Fibroblast of lung (primary cell): ENCODE data around the gene TSEN2. TPM values are rescaled to one million over a fixed set of nuclear protein-coding genes. Genes with fewer than 3 reads are reported as not detected.

Experiments used
- DNase-seq, 2 donors: peaks; one replicate each; pipeline versions ENCODE4 v3.0.0 to v3.0.0-alpha.2; 2010; ENCODE audit warnings: low read depth in 2 of 2
- H2AFZ ChIP-seq: 2 replicates; pipeline ENCODE4 v1.5.1; 2012; ENCODE audit warnings: low read length, control low read depth, inconsistent platforms
- H3K27ac ChIP-seq: 2 replicates; pipeline ENCODE4 v1.5.1; 2011; ENCODE audit warnings: low read length, control low read depth; ENCODE audit not compliant: insufficient read depth
- H3K27me3 ChIP-seq: 2 replicates; pipeline ENCODE4 v1.5.1; 2011; ENCODE audit warnings: mild to moderate bottlenecking, low read length; ENCODE audit not compliant: control insufficient read depth, insufficient read depth
- H3K36me3 ChIP-seq: 2 replicates; pipeline ENCODE4 v1.5.1; 2011; ENCODE audit warnings: low read length; ENCODE audit not compliant: control insufficient read depth, insufficient read depth
- H3K4me1 ChIP-seq: 2 replicates; pipeline ENCODE4 v1.5.1; 2011; ENCODE audit warnings: low read length; ENCODE audit not compliant: control insufficient read depth, insufficient read depth; ENCODE audit errors: extremely low read depth
- H3K4me2 ChIP-seq: 2 replicates; pipeline ENCODE4 v1.5.1; 2011; ENCODE audit warnings: low read length, control low read depth; ENCODE audit not compliant: insufficient read depth; ENCODE audit errors: extremely low read depth
- H3K4me3 ChIP-seq, 4 experiments: fragments of 200-600 bp in 1 of 4; sonication (generic) in 1 of 4; replicated peaks in 1 of 4; 2 replicates each; pipeline ENCODE4 v1.5.1; 2011 to 2016; ENCODE audit warnings: low read length in 4 of 4, low read depth in 3 of 4, mild to moderate bottlenecking in 3 of 4, control low read depth in 2 of 4, inconsistent platforms in 1 of 4, mixed read lengths in 1 of 4; ENCODE audit not compliant: insufficient read depth in 1 of 4; ENCODE audit errors: control extremely low read depth in 1 of 4
- H3K79me2 ChIP-seq: 2 replicates; pipeline ENCODE4 v1.5.1; 2012; ENCODE audit warnings: mild to moderate bottlenecking, low read length, inconsistent platforms; ENCODE audit not compliant: control insufficient read depth, insufficient read depth
- H3K9ac ChIP-seq: 2 replicates; pipeline ENCODE4 v1.5.1; 2011; ENCODE audit warnings: mild to moderate bottlenecking, low read length, control low read depth; ENCODE audit not compliant: insufficient read depth
- H3K9me3 ChIP-seq: 2 replicates; pipeline ENCODE4 v1.5.1; 2012; ENCODE audit warnings: low read depth, low read length; ENCODE audit not compliant: control insufficient read depth, insufficient read depth
- H4K20me1 ChIP-seq: 2 replicates; pipeline ENCODE4 v1.5.1; 2011; ENCODE audit warnings: low read length; ENCODE audit not compliant: control insufficient read depth, insufficient read depth; ENCODE audit errors: extremely low read depth
- CTCF ChIP-seq, 2 donors: IDR thresholded peaks in 1 of 2; conservative IDR thresholded peaks in 1 of 2; 1 replicate in 1 of 2; 2 replicates in 1 of 2; pipeline ENCODE4 v1.5.1; 2011 to 2012; ENCODE audit warnings: low read length in 2 of 2, control low read depth in 1 of 2, inconsistent platforms in 1 of 2, low read depth in 1 of 2, mild to moderate bottlenecking in 1 of 2
- EZH2 ChIP-seq: IDR thresholded peaks from 2 replicates; pipeline ENCODE4 v1.5.1; 2012; ENCODE audit warnings: low read length, control low read depth, mild to moderate bottlenecking; ENCODE audit errors: missing control alignments
- polyA plus RNA-seq, 2 donors: library from polyadenylated mRNA; depleted of rRNA in 1 of 2; stranded (reverse) in 1 of 2; unstranded in 1 of 2; fragments of >200 nt; gene quantifications; 2 replicates each; pipeline ENCODE4 v1.2.1, GENCODE V29; 2011 to 2012; ENCODE audit warnings: missing spikeins in 1 of 2
- total RNA-seq: library from RNA; depleted of rRNA; stranded (reverse); fragments of >200 nt; gene quantifications from 2 replicates; pipeline ENCODE4 v1.2.1, GENCODE V29; 2014

The TSEN2 gene
- total and polyA plus RNA-seq, 2 donors (not counting 1 experiment from before 2014, with no cell fraction given): 9.8 to 14.4 TPM

GRCh38 chr3:12444582-12445471 is 39.5 kb upstream of the TSEN2 start:
- Histone ChIP-seq H3K36me3 (no peaks in the 10 kb centered on the region), H3K27ac (no peak overlapping the region), H3K4me3 (no peak overlapping the region), H4K20me1 (no peaks in the 10 kb centered on the region), H3K79me2 (no peaks in the 10 kb centered on the region), H3K9me3 (no peaks in the 10 kb centered on the region), H3K9ac (no peak overlapping the region), H3K27me3 (no peaks in the 10 kb centered on the region), H3K4me1 (peaks cover 10% of the 10 kb centered on the region), H3K4me2 (no peak overlapping the region), H2AFZ (no peak overlapping the region)
- no peak for TF ChIP-seq CTCF (conservative IDR thresholded peaks at IDR 0.05 in 1 of 2, IDR thresholded peaks at IDR 0.05 in 1 of 2; ENCODE audit: low read depth in 1 of 2, low read length in 2 of 2)
- TF ChIP-seq EZH2: no peak
- peak in 1 of 2 donors; percentile 53 for DNase-seq

- DNase-seq: no peak
- Histone ChIP-seq H3K4me1 (peaks cover 7% of the 10 kb centered on the region), H3K4me3 (no peak overlapping the region), H2AFZ (no peak overlapping the region), H3K4me2 (no peak overlapping the region), H3K79me2 (no peaks in the 10 kb centered on the region), H3K9me3 (no peaks in the 10 kb centered on the region), H4K20me1 (no peaks in the 10 kb centered on the region), H3K9ac (no peak overlapping the region), H3K27me3 (no peaks in the 10 kb centered on the region), H3K27ac (no peak overlapping the region), H3K36me3 (no peaks in the 10 kb centered on the region)
- TF ChIP-seq EZH2: no peak
- TF ChIP-seq CTCF (conservative IDR thresholded peaks at IDR 0.05 in 1 of 2, IDR thresholded peaks at IDR 0.05 in 1 of 2; ENCODE audit: low read depth in 1 of 2, low read length in 2 of 2): no peak
Measured at GRCh38 chr3:12445523-12446240, 38.6 kb upstream of the TSEN2 start.

DNA sequence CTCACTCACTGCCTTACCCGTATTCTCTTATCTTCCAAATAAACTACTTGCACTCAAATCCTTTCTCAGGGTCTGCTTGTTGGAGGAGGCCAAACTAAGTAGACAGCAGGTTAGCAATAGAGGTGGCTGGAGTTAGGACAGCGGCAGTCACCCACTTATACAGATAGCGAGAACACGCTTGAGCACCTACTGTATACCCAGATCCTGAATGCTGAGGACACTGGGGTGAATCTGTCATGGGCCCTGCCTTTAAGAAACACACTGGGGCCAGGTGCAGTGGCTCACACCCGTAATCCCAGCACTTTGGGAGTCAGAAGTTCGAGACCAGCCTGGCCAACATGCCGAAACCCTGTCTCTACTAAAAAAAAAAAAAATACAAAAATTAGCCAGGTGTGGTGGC is 38.0 kb upstream of the TSEN2 start:
- Histone ChIP-seq H3K9me3 (no peaks in the 10 kb centered on the region), H3K9ac (no peak overlapping the region), H2AFZ (no peak overlapping the region), H3K36me3 (no peaks in the 10 kb centered on the region), H3K4me2 (no peak overlapping the region), H3K4me1 (peaks cover 3% of the 10 kb centered on the region), H3K4me3 (no peak overlapping the region), H3K27me3 (no peaks in the 10 kb centered on the region), H4K20me1 (no peaks in the 10 kb centered on the region), H3K79me2 (no peaks in the 10 kb centered on the region), H3K27ac (no peak overlapping the region)
- no peak for DNase-seq
- TF ChIP-seq CTCF (conservative IDR thresholded peaks at IDR 0.05 in 1 of 2, IDR thresholded peaks at IDR 0.05 in 1 of 2; ENCODE audit: low read depth in 1 of 2, low read length in 2 of 2) (no peak), EZH2 (no peak)
